ENCODE measurements around the gene AFMID. TPM values are rescaled to one million over a fixed set of nuclear protein-coding genes. Genes with fewer than 3 reads are reported as not detected.

AFMID gene
- total and polyA plus RNA-seq, 2 of the 13 experiments (the other 11 are each of a cell fraction or from before 2014, with no cell fraction given) = 249 to 270 TPM

DNA sequence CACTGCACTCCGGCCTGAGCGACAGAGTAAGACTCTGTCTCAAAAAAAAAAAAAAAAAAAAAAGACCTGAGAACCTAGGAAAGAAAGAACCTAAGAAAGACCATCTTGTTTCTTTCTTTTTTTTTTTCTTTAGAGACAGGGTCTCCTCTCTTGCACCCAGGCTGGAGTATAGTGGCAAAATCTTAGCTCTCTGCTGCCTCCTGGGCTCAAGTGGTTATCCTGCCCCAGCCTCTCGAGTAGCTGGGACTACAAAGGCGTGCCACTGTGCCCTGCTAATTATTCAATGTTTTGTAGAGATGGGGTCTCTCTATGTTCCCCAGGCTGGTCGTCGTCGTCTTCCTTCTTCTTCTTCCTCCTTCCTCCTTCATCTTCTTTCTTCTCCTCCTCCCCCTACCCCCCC is 19.1 kb downstream of the AFMID start:
- H3K9ac ChIP-seq (ENCODE audit: insufficient read depth, low read depth, low read length) = no peak overlapping the region
- POLR2A ChIA-PET = no interaction called here
- H3K27me3 ChIP-seq (ENCODE audit: control insufficient read depth in 1 of 2, insufficient read depth in 2 of 2, low read length in 2 of 2) = no peaks in the 10 kb centered on the region
- no peaks in the 10 kb centered on the region for H3K4me1 ChIP-seq (ENCODE audit: insufficient read depth, low read length)
- TF ChIP-seq, protein P1, sequence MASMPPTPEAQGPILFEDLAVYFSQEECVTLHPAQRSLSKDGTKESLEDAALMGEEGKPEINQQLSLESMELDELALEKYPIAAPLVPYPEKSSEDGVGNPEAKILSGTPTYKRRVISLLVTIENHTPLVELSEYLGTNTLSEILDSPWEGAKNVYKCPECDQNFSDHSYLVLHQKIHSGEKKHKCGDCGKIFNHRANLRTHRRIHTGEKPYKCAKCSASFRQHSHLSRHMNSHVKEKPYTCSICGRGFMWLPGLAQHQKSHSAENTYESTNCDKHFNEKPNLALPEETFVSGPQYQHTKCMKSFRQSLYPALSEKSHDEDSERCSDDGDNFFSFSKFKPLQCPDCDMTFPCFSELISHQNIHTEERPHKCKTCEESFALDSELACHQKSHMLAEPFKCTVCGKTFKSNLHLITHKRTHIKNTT (CRISPR knock-in tag; IDR thresholded peaks at IDR 0.05) = no peak
- TF ChIP-seq NFE2L2 (IDR thresholded peaks at IDR 0.05; ENCODE audit: low read length) (no peak), MZF1 (CRISPR knock-in tag; IDR thresholded peaks at IDR 0.05; ENCODE audit: borderline replicate concordance) (no peak), ZFP90 (CRISPR knock-in tag; IDR thresholded peaks at IDR 0.05; ENCODE audit: borderline replicate concordance) (no peak), MED1 (CRISPR knock-in tag; IDR thresholded peaks at IDR 0.05) (no peak), CREB1 (IDR thresholded peaks at IDR 0.05) (no peak), CREB1 (CRISPR knock-in tag; IDR thresholded peaks at IDR 0.05) (no peak), HNF4G (IDR thresholded peaks at IDR 0.05; ENCODE audit: borderline replicate concordance, low read depth, low read length) (no peak), HNF4G (CRISPR knock-in tag; IDR thresholded peaks at IDR 0.05; ENCODE audit: borderline replicate concordance, low read depth) (no peak), SMYD3 (CRISPR knock-in tag; IDR thresholded peaks at IDR 0.05) (no peak), ZNF605 (CRISPR knock-in tag; IDR thresholded peaks at IDR 0.05) (no peak), GABPB1 (CRISPR knock-in tag; IDR thresholded peaks at IDR 0.05) (no peak), ZBTB3 (CRISPR knock-in tag; IDR thresholded peaks at IDR 0.05; ENCODE audit: borderline replicate concordance, low read depth) (no peak), KDM3A (CRISPR knock-in tag; IDR thresholded peaks at IDR 0.05; ENCODE audit: low read depth) (no peak), ZNF207 (IDR thresholded peaks at IDR 0.05; ENCODE audit: borderline replicate concordance) (no peak), ZNF615 (CRISPR knock-in tag; IDR thresholded peaks at IDR 0.05; ENCODE audit: borderline replicate concordance) (no peak), ZNF660 (CRISPR knock-in tag; IDR thresholded peaks at IDR 0.05; ENCODE audit: borderline replicate concordance, low read depth) (no peak), ZNF546 (CRISPR knock-in tag; conservative IDR thresholded peaks at IDR 0.05) (no peak)
- TF ChIP-seq, protein P2, sequence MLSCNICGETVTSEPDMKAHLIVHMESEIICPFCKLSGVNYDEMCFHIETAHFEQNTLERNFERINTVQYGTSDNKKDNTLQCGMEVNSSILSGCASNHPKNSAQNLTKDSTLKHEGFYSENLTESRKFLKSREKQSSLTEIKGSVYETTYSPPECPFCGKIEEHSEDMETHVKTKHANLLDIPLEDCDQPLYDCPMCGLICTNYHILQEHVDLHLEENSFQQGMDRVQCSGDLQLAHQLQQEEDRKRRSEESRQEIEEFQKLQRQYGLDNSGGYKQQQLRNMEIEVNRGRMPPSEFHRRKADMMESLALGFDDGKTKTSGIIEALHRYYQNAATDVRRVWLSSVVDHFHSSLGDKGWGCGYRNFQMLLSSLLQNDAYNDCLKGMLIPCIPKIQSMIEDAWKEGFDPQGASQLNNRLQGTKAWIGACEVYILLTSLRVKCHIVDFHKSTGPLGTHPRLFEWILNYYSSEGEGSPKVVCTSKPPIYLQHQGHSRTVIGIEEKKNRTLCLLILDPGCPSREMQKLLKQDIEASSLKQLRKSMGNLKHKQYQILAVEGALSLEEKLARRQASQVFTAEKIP (CRISPR knock-in tag; IDR thresholded peaks at IDR 0.05; ENCODE audit: borderline replicate concordance) = no peak
- TF ChIP-seq, protein P3, sequence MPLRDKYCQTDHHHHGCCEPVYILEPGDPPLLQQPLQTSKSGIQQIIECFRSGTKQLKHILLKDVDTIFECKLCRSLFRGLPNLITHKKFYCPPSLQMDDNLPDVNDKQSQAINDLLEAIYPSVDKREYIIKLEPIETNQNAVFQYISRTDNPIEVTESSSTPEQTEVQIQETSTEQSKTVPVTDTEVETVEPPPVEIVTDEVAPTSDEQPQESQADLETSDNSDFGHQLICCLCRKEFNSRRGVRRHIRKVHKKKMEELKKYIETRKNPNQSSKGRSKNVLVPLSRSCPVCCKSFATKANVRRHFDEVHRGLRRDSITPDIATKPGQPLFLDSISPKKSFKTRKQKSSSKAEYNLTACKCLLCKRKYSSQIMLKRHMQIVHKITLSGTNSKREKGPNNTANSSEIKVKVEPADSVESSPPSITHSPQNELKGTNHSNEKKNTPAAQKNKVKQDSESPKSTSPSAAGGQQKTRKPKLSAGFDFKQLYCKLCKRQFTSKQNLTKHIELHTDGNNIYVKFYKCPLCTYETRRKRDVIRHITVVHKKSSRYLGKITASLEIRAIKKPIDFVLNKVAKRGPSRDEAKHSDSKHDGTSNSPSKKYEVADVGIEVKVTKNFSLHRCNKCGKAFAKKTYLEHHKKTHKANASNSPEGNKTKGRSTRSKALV (CRISPR knock-in tag; IDR thresholded peaks at IDR 0.05) = no peak
- TF ChIP-seq, protein P4, sequence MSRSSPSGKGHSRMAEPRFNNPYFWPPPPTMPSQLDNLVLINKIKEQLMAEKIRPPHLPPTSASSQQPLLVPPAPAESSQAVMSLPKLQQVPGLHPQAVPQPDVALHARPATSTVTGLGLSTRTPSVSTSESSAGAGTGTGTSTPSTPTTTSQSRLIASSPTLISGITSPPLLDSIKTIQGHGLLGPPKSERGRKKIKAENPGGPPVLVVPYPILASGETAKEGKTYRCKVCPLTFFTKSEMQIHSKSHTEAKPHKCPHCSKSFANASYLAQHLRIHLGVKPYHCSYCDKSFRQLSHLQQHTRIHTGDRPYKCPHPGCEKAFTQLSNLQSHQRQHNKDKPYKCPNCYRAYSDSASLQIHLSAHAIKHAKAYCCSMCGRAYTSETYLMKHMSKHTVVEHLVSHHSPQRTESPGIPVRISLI (CRISPR knock-in tag; IDR thresholded peaks at IDR 0.05; ENCODE audit: borderline replicate concordance) = no peak
- no peak for ATAC-seq
- DNase-seq (ENCODE audit: low spot score) = no peak
- 91% methylated on average over 7 of the region's 7 CpGs for WGBS (ENCODE audit: low lambda C conversion rate)
- no peak overlapping the region for H3K4me3 ChIP-seq (replicated peaks in 1 of 3; ENCODE audit: insufficient read depth in 1 of 3, low read depth in 2 of 3, low read length in 3 of 3)
- no peaks in the 10 kb centered on the region for H3K9me3 ChIP-seq (ENCODE audit: low read length)
- no TSS peak for BruUV-seq (replicated peaks)
- H3K36me3 ChIP-seq (replicated peaks in 1 of 2; ENCODE audit: control insufficient read depth in 1 of 2, insufficient read depth in 2 of 2, low read length in 2 of 2) = peaks cover 28 to 48% of the 10 kb centered on the region in 2 experiments
- FAIRE-seq = no peak
- in situ Hi-C loops (cut with HindIII; ENCODE audit: extremely low pct_ligation_motif_present, low pct_unique_long_range_greater_than_20kb) (no loop called here), intact Hi-C loops (cut with micrococcal nuclease; ENCODE audit: unreplicated experiment) (no loop called here)
- no peak overlapping the region for H3K27ac ChIP-seq (ENCODE audit: extremely low read length, insufficient read depth, low read length)
- no peak overlapping the region for H2AFZ ChIP-seq (ENCODE audit: low read length)
- H3K4me2 ChIP-seq (ENCODE audit: low read depth, low read length) = no peak overlapping the region
- CTCF ChIA-PET (ENCODE audit: low intra/inter-chr PET ratio, low total read pairs) = no interaction called here
- H4K20me1 ChIP-seq (ENCODE audit: insufficient read depth, low read length) = peaks cover 21% of the 10 kb centered on the region
- H3K79me2 ChIP-seq (ENCODE audit: insufficient read depth, low read length) = no peaks in the 10 kb centered on the region

Data from HepG2 (cell line).